ENCODE measurements around the gene NR2C2AP.

DNA sequence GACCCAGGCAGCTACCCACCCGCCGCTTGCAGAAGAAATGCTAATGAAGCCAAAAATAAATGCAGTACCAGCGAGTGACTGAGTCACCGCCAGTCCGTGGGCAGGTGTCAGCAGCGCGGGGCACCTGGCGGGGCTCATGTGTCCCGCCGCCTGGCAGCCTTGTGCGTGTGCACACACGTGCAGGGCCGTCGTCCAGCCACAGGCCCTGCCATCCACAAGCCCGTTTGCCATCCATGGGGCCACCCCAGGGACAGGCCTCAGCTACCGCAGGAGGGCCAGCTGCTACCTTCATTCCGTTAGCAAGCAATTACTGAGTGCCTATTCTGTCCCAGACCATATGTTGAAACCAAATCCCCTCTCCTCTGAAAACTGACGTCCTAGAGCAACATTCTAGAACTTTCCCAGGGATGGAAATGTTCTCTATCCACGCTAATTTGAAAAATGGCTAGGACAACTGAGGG is 29.1 kb upstream of the NR2C2AP start:
- TF ChIP-seq POLR2A (IDR thresholded peaks at IDR 0.05; ENCODE audit: low read depth, low read length) (no peak), POLR2AphosphoS5 (IDR thresholded peaks at IDR 0.05; ENCODE audit: low read depth, low read length) (no peak)
